IMR-90 (cell line): ENCODE results near the gene MATN3.

Experiments used
- BHLHE40 ChIP-seq: fragments of 150-350 bp; IDR thresholded peaks from 2 replicates; pipeline ENCODE4 v1.6.1; 2016; ENCODE audit warnings: mild to moderate bottlenecking, low read depth, low read length
- CEBPB ChIP-seq: IDR thresholded peaks from 2 replicates; pipeline ENCODE4 v1.6.1; 2012; ENCODE audit warnings: low read depth, low read length, improper control_type of control experiment
- ELK1 ChIP-seq: fragments of 150-350 bp; IDR thresholded peaks from 2 replicates; pipeline ENCODE4 v1.6.1; 2016; ENCODE audit warnings: low read depth, mild to moderate bottlenecking, low read length, moderate library complexity, borderline replicate concordance
- MAFK ChIP-seq: IDR thresholded peaks from 2 replicates; pipeline ENCODE4 v1.6.1; 2012; ENCODE audit warnings: low read depth, low read length, improper control_type of control experiment
- MAZ ChIP-seq: IDR thresholded peaks from 2 replicates; pipeline ENCODE4 v1.6.1; 2012; ENCODE audit warnings: low read depth, mild to moderate bottlenecking, low read length, improper control_type of control experiment, moderate library complexity, borderline replicate concordance
- MXI1 ChIP-seq: IDR thresholded peaks from 2 replicates; pipeline ENCODE4 v1.6.1; 2012; ENCODE audit warnings: low read depth, mild to moderate bottlenecking, low read length, moderate library complexity, borderline replicate concordance
- POLR2A ChIP-seq: IDR thresholded peaks from 2 replicates; pipeline ENCODE4 v1.6.1; 2012; ENCODE audit warnings: mild to moderate bottlenecking, low read depth, low read length
- RAD21 ChIP-seq: IDR thresholded peaks from 2 replicates; pipeline ENCODE4 v1.6.1; 2012; ENCODE audit warnings: low read length, improper control_type of control experiment
- RCOR1 ChIP-seq: IDR thresholded peaks from 2 replicates; pipeline ENCODE4 v1.6.1; 2012; ENCODE audit warnings: mild to moderate bottlenecking, low read length, improper control_type of control experiment; ENCODE audit not compliant: insufficient replicate concordance
- RFX5 ChIP-seq: IDR thresholded peaks from 2 replicates; pipeline ENCODE4 v1.8.0; 2012; ENCODE audit warnings: low read depth, mild to moderate bottlenecking, low read length, moderate library complexity
- SMC3 ChIP-seq: fragments of 150-350 bp; IDR thresholded peaks from 2 replicates; pipeline ENCODE4 v1.6.1; 2016; ENCODE audit warnings: low read depth, mild to moderate bottlenecking, antibody characterized with exemption, low read length, moderate library complexity
- TF ChIP-seq, protein P1 (sequence below): conservative IDR thresholded peaks from 2 replicates; pipeline ENCODE4 v1.5.1; 2012; ENCODE audit warnings: mild to moderate bottlenecking, low read depth, low read length, improper control_type of control experiment
- TF ChIP-seq, protein P2 (sequence below): fragments of 150-350 bp; IDR thresholded peaks from 2 replicates; pipeline ENCODE4 v1.6.1; 2017; ENCODE audit warnings: mild to moderate bottlenecking, antibody characterized with exemption, low read length, low read depth

DNA sequence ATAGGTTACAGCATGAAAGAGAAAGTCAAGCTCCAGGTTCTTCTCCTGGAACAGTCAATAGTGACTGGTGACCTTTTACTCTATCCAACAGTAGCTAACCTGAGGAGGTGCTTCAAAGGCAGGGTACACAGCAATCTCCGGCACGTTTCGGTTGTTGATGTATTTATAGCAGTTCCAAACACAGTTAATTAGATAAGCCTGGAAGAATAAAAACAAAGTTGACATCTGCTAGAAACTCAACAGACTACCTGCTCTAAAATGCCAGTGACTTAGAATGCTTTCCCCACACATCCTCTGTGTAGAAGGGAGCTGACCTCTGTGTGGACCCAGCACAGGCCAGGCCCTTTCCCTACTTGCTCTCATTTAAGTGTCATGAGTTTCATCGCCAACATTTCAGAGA is 21.8 kb upstream of the MATN3 start:
- TF ChIP-seq RCOR1 (no peak), POLR2A (no peak), RAD21 (no peak), SMC3 (no peak), CEBPB (no peak), BHLHE40 (no peak), RFX5 (no peak), MXI1 (no peak), ELK1 (no peak), MAZ (no peak), MAFK (no peak)
- TF ChIP-seq, protein P1, sequence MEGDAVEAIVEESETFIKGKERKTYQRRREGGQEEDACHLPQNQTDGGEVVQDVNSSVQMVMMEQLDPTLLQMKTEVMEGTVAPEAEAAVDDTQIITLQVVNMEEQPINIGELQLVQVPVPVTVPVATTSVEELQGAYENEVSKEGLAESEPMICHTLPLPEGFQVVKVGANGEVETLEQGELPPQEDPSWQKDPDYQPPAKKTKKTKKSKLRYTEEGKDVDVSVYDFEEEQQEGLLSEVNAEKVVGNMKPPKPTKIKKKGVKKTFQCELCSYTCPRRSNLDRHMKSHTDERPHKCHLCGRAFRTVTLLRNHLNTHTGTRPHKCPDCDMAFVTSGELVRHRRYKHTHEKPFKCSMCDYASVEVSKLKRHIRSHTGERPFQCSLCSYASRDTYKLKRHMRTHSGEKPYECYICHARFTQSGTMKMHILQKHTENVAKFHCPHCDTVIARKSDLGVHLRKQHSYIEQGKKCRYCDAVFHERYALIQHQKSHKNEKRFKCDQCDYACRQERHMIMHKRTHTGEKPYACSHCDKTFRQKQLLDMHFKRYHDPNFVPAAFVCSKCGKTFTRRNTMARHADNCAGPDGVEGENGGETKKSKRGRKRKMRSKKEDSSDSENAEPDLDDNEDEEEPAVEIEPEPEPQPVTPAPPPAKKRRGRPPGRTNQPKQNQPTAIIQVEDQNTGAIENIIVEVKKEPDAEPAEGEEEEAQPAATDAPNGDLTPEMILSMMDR, result no peak
- TF ChIP-seq, protein P2, sequence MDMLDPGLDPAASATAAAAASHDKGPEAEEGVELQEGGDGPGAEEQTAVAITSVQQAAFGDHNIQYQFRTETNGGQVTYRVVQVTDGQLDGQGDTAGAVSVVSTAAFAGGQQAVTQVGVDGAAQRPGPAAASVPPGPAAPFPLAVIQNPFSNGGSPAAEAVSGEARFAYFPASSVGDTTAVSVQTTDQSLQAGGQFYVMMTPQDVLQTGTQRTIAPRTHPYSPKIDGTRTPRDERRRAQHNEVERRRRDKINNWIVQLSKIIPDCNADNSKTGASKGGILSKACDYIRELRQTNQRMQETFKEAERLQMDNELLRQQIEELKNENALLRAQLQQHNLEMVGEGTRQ, result no peak
